ENCODE measurements around the gene TRAPPC12.

Gene TRAPPC12

GRCh38 chr2:3470856-3471737, 91.6 kb downstream of the TRAPPC12 start:
- DNase-seq: no peak

- no peak for DNase-seq
Measured at GRCh38 chr2:3472296-3472695, 92.8 kb downstream of the TRAPPC12 start.

DNA sequence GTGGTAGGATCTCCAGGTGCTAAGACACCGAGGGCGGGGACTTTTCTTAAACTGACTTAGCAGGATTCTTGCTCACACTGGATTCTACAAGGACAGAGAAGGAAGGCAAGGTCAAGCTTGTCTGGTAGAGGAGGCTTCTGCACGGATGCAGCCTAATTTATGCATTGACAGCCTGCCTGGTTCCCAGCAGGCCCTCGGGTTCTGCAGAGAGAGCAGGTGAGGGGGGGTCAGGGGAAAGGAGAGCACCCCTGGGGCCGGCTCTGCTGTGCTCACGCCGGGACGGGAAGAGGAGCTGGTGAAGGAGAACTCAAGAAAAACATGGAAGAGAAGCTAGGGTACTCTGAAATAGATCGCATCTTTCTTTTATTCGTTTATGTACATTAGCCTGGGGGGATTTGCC, 93.5 kb downstream of the TRAPPC12 start:
- DNase-seq: no peak

DNA sequence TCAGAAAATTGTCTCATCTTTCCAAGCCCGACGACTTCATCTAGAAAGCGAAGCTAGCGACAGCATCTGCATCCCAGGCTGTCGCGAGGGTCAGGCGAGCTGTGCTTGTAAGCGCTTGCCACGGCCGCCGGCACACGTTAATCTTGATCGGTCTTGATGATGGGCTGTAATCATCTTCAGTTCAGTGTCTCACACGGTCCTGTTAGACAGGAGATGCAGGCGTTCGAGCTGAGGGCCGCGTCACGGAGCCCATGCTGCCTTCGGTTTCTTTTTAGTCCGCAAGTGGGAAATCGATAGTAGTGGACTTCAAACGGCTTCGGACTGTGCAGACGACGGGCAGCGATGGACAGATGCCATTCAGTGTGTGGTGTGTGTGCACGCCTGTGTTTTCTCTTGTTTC, 96.3 kb downstream of the TRAPPC12 start:
- DNase-seq: no peak

DNA sequence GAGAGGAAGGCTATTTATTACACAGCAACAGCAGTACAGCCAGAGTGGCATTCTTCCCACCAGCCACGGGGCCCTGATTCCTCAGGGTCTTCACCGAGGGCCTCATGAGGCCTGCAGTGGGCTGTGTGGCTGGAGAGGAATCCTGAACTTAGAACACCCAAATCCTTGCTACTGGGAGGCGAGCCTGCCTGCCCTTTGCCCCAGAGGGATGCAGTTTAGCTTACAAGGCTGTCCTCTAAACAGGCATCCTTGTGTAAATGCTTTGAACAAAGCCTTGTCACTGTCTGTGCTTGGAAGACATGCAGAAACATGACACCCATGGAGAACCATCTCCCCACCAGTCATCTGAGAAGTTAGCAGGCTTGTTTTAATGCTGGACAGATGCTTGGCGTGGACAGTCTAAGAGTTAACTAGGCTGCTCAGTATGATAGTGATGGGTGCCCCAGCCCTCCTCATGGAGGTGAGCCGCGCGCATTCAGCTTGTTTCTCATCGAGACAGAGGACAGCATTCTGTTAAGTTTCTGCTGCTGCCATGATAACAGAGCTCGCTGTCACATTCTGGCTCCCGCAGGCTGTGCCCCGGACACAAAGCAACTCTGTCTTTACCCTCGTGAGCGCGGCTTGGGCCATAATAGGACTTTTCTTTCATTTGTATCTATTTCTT, 97.0 kb downstream of the TRAPPC12 start:
- DNase-seq: no peak

DNA sequence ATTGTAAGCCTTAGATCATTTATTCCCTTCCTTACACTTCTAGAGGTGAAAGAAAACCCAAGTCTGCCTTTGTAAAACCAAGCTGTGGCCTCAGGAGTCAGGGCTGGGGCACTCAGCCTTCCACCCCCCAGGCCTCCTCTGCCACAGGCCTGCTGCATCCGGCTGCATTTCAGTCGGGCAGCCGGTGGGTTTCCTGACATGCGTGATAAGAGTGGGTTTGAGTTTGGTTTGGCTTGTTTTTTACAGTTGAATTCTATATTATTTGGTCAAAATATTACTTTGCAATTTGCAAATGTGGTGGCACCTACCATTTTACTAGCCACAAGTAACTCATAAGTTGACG, 97.5 kb downstream of the TRAPPC12 start:
- DNase-seq: no peak

DNA sequence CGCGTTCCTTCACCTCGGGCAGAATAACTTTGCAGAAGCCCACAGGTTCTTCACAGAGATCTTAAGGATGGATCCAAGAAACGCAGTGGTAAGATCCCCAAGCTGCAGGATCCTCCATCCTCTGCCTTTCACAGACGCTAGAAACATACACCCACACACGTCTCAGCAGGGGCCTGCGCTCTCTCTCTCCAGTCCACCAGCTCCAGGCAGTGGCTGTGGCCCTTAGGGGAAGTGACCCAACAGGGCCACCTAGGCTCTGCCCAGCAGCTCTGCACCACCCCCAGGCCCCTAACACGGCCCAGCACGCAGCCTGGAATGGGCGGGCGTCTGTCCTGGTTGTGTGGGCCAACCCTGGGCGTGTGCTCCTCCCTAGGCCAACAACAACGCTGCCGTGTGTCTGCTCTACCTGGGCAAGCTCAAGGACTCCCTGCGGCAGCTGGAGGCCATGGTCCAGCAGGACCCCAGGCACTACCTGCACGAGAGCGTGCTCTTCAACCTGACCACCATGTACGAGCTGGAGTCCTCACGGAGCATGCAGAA, 99.4 kb downstream of the TRAPPC12 start:
- no peak for DNase-seq

DNA sequence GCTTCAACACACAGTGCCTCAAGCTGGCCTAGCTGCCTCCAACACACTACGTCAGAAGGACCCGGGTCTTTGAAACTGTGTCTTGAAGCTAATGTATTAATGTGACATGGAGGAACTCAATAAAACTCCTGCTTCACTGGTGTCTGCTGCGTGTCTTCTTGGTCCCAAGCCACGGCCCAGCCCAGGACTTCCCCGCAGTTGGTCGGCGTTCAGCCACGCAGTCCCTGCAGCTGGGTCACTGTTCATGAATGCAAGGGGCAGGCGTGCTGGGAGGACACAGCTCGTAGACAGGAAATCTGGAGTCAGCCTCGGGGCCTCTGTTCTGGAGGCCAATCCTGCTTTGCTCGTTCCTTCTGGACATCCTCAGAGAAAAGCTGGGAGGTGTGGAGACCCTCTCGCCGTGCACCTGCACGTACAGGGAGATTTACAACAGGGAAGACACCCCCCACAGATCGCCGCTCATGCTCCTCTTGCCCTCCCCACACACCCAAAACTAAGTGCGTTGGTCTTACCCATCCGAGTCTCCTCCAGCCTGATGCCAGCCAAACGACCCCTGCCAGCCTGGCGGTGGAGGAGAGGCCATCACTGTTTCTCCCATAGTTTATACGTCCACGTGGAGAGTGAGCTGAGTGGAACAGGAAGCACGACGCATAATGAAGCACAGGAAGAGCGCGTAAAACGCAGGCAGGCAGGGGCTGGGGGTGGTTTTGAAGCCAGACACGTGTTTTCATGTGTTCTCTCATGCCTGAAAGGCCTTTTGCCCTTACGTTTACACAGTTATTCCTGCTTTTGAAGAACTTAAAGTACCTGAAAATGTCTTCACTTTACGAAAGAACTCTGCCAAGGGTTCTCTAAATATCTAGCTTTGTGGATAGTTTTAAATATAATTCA, 100.2 kb downstream of the TRAPPC12 start:
- DNase-seq: no peak

DNA sequence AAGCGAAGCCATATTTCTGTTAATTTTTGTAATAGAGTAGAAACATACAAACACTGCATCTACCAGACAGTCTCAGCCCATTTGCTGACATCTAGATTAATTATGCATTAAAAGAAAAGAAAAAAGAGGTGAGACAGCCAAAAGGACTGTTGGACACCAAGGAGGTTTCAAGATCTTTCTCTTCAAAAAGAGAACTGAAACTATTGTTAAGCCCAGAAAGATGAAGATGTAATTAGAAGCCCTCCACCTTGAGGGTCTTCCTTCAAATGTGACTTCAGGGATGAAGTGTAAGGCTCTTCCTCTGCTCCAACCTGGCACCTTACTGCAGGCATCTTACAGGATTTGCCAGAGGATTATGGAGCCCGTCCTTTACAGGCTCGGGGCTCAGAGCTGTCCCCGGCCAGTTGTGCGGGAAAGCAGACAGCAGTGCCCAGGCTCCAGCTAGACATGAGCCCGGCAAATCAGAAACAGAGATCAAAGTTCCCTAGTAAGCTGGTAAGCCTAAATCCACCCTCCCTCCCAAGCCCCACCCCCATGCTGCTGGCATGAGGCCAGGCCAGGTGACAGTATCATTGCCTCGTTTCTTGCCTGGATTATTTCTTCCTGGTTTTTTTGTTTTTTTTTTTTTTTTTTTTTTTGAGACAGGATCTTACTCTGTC, 101.0 kb downstream of the TRAPPC12 start:
- no peak for DNase-seq

- DNase-seq: no peak
Measured at GRCh38 chr2:3481011-3481400, 101.5 kb downstream of the TRAPPC12 start.

DNA sequence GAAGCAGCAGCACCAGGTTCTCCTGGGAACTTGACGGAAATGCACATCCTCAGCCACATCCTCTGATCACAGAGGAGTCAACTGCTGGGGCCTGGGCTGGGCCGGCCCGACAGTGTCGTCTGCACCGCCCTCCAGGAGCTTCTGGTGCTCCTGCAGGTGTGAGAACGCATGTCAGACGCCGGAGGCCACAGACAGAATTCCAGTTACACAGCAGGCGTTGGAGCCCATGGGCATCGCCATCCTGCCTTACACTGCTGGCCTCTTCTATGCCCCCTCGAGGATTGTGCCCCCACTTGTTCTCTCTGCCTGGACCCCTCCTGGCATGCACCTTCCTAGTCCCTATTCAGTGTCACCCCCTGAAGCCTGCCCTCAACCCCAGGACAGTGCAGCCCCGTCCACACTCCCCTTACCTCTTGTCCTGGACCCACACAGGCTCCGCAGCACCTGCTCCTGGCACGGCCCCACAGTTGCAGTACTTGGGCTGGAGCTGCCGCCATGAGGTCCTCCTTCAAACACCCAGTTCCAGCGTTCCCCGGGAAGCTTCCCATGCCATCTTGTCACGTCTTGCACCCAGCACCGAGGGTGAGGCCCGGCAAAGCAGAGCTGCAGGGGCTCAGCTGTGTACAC, 102.4 kb downstream of the TRAPPC12 start:
- no peak for DNase-seq

DNA sequence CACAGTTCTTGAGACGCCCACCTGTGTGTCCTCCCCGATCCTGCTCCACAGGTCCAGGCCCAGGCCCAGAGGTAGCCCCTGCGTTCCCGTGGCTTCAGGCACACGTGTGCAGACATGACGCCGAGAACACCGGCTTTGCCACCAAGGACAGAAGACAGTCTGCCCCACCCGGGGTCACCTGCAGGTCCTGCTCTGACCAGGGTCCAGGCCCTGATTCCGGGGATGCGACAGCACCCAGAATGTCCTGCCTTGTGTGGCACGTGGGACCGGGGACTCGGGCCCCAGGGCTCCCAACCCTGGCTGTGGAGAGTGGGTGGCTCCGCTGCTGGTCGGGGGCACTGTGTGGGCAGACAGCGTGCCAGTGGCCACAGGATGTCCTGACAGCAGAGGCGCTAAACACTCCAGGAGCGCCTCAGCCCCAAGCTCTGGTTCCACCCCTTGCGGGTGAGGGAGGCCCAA, 102.9 kb downstream of the TRAPPC12 start:
- no peak for DNase-seq

- DNase-seq: no peak
Measured at GRCh38 chr2:3483227-3483985, 103.9 kb downstream of the TRAPPC12 start.

DNA sequence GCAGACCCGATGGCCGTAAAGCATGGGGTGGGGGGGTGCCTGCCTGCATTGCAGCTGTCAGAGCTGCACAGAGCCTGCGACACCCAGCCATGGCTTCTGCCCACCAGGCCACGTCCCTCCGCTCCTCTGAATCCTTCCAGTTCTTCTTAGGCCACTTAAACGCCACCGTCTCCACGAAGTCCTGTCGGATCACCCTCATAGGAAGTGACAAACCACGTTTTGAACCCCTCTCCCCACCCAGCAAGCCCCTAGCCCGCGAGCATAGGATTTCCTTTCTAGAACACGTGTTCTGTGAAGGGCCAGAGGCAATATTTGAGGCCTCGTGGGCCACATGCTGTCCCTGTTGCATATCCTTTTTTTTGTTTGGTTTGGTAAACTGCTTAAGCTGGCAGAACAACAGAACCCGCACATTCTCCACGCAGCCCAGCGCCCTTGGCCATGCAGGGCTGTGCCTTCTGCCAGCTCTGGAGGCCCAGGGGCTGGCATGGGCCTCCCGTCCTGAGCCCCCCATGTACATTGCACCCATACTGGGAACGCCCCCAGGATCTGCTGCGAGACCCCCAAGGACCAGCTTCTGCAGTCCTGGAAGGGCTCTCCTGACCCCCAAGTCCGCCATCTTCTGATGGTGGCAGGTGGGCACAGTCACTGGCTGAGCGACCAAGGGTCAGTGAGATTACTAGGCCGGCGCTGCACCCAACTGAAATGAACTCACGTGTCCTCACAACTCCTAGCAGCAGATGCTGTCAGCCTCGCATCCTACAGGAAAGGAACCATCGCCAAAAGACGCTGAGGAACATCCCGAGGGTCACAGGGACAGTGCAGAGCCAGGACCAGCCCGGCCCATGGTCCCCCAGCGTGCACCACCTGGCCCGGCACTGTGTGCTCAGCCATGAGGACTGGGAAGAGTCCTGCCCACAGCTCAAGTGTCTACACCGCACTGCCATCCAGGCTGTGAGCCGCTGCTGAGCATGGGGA, 104.8 kb downstream of the TRAPPC12 start:
- DNase-seq: no peak

DNA sequence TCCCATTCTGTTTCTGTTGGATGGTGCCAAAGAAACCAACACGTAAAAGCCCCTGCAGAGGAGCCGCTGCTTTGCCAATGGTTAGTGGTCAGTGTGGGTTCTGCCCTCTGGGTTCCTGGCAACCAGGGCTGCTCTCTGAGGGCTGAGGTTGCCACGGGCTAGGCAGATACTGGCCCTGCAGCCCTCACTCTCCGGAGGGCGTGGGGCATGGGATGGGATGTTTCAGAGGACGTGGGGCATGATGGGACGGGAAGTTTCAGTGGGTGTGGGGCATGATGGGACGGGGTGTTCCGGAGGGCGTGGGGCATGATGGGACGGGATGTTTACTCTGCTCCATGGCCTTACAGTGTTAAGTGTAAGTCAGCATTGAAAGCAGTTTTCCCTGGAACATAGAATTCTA, 105.7 kb downstream of the TRAPPC12 start:
- DNase-seq: no peak

- DNase-seq: no peak
Measured at GRCh38 chr2:3486047-3487027, 106.8 kb downstream of the TRAPPC12 start.

DNA sequence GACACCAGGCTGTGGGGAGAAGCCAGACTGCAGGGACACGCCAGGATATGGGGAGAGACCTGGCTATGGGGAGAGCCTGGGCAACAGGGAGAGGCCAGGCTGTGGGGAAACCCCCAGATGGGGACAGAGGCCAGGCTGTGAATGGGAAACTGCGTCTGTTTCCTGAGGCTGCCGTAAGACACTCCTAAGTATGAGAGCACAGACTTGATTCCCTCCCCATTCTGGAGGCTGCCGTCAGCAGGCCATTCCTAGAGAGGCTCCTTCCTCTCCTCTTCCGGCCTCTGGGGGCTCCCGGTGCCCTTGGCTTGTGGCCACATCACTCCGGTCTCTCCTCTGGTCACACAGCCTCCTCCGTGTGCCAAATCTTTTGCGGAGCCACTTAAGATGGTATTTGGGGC, 107.5 kb downstream of the TRAPPC12 start:
- no peak for DNase-seq

- DNase-seq: no peak
Measured at GRCh38 chr2:3487432-3487831, 107.9 kb downstream of the TRAPPC12 start.

DNA sequence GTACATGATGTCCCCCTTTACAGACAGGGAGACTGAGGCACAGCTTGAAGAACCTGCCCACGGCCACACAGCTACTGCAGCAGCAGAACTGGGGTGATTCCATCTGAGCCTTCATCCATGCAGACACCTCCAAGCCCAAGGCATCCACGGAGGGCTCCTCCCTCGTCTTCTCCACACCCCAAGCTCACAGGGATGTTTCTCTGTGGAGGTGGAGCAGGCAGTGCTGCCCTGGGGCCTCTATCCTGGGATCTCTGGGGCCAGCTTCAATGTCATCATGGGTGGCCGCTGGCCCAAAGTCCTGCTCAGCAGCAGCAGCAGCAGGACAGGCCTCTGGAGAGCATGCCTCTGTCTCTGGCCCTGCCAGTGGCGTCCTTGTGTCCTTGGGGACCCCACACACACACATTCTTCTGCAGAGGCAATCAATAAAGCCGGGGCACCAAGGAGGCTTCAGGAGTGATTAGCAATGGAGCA, 108.6 kb downstream of the TRAPPC12 start:
- no peak for DNase-seq

Measured in stimulated activated naive CD4-positive, alpha-beta T cell treated with Interleukin-2 at 50 U/mL for 16 hours (primary cell).